D721Med (cell line): Measurements from ENCODE around the gene NOB1.

Experiments used
- DNase-seq: peaks from one replicate; pipeline ENCODE4 v3.0.0; 2011; ENCODE audit warnings: low spot score; ENCODE audit not compliant: insufficient read length
- FAIRE-seq: peaks from 2 replicates; lab custom pipeline; 2011; peaks lifted over from hg19 to GRCh38; lab: Jason Lieb, UNC
- TF ChIP-seq, protein P1 (sequence below): IDR thresholded peaks from 2 replicates; pipeline ENCODE4 v1.5.1; 2012; ENCODE audit warnings: mild to moderate bottlenecking, control low read depth; ENCODE audit not compliant: insufficient read depth; ENCODE audit errors: missing control alignments

Gene NOB1

DNA sequence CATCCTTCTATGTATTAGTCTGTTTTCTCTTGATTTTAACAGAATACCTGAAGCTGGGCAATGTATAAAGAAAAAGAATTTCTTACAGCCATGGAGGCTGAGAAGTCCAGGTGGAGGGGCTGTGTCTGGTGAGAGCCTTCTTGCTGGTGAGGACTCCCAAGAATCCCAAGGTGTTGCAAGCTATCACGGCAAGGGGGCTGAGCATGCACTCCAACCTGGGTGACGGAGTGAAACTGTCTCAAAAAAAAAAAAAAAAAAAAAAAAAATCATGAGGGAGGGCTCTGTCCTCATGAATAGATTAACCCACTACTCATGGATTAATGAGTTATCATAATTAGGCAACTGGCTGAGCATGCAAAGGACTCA is 47.8 kb downstream of the NOB1 start:
- FAIRE-seq: no peak

DNA sequence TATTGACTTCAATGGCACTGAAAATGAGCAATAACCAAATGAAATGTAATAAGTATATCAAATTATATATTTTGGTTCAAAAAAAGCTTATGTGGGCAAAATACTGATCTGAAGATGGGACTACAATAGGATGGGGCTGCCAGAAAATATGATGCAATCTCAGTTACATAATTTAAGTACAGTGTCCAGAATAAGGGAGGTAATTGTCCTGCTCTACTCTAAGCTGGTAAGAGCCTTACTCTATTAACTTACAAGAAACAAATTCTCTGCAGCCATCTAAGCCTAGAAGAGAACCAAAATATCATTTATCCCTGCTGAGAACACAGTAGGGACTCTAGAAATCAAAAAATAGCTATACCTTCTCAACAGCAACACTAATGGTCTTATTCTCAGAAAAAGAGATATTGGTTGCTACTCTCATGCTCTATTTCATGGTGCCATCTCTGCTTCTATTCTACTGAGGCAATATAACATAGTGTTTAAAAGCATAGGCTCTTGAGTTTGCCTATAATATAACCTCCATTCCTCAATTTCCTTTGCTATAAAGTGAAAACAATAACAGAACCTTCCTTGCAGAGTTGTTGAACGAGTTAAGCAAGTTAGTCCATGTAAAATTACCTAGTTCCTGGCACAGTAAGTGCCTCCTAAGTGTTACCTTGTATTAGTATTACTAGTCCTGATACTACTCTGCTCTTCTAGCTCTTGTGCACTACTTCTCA is 48.3 kb downstream of the NOB1 start:
- TF ChIP-seq, protein P1, sequence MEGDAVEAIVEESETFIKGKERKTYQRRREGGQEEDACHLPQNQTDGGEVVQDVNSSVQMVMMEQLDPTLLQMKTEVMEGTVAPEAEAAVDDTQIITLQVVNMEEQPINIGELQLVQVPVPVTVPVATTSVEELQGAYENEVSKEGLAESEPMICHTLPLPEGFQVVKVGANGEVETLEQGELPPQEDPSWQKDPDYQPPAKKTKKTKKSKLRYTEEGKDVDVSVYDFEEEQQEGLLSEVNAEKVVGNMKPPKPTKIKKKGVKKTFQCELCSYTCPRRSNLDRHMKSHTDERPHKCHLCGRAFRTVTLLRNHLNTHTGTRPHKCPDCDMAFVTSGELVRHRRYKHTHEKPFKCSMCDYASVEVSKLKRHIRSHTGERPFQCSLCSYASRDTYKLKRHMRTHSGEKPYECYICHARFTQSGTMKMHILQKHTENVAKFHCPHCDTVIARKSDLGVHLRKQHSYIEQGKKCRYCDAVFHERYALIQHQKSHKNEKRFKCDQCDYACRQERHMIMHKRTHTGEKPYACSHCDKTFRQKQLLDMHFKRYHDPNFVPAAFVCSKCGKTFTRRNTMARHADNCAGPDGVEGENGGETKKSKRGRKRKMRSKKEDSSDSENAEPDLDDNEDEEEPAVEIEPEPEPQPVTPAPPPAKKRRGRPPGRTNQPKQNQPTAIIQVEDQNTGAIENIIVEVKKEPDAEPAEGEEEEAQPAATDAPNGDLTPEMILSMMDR: no peak
- no peak for DNase-seq
- FAIRE-seq: no peak

More for the DNA sequence above, 47.8 kb downstream of the NOB1 start:
- TF ChIP-seq, protein P1: no peak
- no peak for DNase-seq

DNA sequence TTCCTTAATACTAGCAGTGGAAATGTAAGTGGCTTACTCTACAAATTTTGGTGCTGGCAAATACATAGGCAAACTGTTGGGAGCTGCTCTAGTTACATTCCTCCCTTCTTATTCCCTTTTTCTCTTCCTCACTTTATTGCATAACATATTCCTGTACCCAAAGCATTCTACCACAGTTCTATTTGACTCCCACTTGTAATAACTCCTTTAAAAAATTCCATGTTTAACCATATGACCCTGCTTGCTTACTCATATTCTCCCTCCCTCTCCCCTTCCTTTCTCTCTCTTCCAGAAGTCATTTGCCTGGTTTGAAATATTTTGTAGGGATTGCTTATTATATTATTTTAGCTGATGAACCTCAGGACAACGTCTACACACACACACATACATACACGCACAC is 51.1 kb downstream of the NOB1 start:
- DNase-seq: no peak
- TF ChIP-seq, protein P1: no peak
- no peak for FAIRE-seq

DNA sequence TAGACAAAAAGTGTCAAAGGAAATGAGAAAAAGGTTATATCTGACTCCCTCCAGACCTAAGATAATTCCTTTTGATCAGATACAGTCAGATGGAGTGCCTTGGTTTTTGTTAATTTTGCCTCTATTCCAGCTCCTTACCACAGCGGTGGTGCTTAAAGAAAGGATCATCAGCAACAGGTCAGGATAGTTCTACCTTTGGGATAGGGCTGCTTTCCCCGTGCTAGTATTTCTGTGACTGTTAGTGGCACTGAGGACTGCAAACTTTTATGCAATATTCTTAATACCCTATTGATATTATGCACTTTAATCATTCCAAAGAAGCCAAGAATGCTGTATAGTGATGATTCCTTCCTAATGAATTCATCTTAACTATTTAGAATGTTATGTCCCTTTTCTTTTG is 52.9 kb downstream of the NOB1 start:
- FAIRE-seq (no peak), DNase-seq (no peak)
- TF ChIP-seq, protein P1: no peak

DNA sequence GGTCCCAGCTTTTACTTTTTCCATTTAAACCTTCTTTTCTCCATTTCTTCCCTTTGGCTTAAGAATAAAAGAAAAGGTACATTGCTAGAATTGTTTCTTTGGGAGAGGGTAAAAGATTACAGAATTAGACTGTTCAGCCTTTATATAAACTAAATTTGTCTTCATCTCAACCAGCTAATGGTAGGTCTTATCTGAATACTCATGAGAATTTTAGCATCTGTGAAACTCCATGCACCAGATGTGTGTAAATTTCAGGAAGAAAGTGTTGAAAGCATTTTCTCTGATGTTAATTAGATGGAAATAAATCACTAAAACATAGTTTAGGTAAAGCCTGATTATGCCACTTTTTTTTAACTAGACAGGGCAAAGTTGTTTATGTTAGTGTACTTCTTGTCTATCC is 53.3 kb downstream of the NOB1 start:
- FAIRE-seq (no peak), DNase-seq (no peak)
- TF ChIP-seq, protein P1: no peak

DNA sequence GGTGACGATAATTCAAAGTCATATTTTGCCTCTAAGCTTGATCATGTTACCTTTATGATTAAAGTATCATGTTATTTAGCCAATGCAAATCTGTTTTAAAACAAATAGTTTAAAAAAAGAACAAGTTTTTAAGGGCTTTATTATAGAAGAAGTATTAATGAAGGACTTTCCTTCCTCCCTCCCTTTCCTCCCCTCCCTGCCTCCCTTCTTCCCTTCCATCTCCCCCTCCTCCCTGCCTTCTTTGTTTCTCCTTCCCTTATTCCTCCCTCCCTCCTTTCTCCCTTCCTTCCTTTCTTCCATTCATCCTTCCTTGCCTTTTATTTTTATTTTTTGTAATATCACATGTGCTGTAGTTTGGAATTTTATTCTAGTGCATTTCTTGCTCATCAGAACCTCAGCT is 54.8 kb downstream of the NOB1 start:
- FAIRE-seq (no peak), DNase-seq (no peak)
- TF ChIP-seq, protein P1: no peak

DNA sequence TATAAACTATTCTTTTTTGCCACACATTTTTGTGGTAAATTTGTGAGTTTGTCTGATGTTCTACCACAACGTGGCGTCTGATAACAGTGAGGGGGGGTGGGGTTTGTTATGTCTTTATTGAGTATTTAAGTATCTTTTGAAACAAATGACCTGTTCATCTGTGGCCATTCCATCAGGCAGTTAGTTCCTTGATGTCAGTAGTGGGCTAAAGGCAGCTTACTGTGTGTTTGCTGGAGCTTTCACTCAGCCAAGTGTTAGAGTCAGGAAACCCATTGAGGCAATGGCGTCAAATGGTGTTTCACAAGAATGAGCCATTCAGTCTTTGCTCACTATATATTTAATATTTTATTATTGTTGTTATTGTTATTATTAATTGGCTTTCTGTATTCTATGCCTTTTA is 56.3 kb downstream of the NOB1 start:
- TF ChIP-seq, protein P1: no peak
- DNase-seq (no peak), FAIRE-seq (no peak)
